Lung (tissue), 12 donors: ENCODE data around the gene ROMO1. TPM values are rescaled to one million over a fixed set of nuclear protein-coding genes. Genes with fewer than 3 reads are reported as not detected.

Source experiments
- ATAC-seq: fragments of 200-7000 bp; cut with Tn5 transposase; one replicate; pipeline ENCODE4 v1.9.1; 2020; ENCODE audit warnings: moderate number of reproducible peaks; ENCODE audit not compliant: insufficient read depth, low FRiP score
- DNase-seq, 3 donors: peaks; one replicate each; pipeline ENCODE4 v3.0.0-alpha.2; 2013 to 2017
- H3K27ac ChIP-seq, 2 donors: one replicate each; pipeline ENCODE4 v1.5.1; 2013; ENCODE audit warnings: mild to moderate bottlenecking in 2 of 2, moderate library complexity in 2 of 2, control low read depth in 1 of 2, inconsistent platforms in 1 of 2, low read depth in 1 of 2, low read length in 1 of 2
- H3K27me3 ChIP-seq, 3 donors: one replicate each; pipeline ENCODE4 v1.5.1; 2013; ENCODE audit warnings: low read length in 2 of 3; ENCODE audit not compliant: control insufficient read depth in 3 of 3, insufficient read depth in 3 of 3
- H3K36me3 ChIP-seq, 4 donors: one replicate each; pipeline ENCODE4 v1.5.1; 2013; ENCODE audit warnings: low read length in 4 of 4, mild to moderate bottlenecking in 1 of 4, moderate library complexity in 1 of 4; ENCODE audit not compliant: control insufficient read depth in 4 of 4, insufficient read depth in 4 of 4
- H3K4me1 ChIP-seq, 5 donors: one replicate each; pipeline ENCODE4 v1.5.1; 2013; ENCODE audit warnings: low read length in 5 of 5, mild to moderate bottlenecking in 2 of 5, moderate library complexity in 1 of 5; ENCODE audit not compliant: control insufficient read depth in 5 of 5, insufficient read depth in 5 of 5
- H3K4me3 ChIP-seq: one replicate; pipeline ENCODE4 v1.5.1; 2013; ENCODE audit warnings: mild to moderate bottlenecking, control low read depth, moderate library complexity
- H3K9ac ChIP-seq, 2 donors: one replicate each; pipeline ENCODE4 v1.5.1; 2013; ENCODE audit warnings: low read length in 2 of 2, control low read depth in 1 of 2; ENCODE audit not compliant: insufficient read depth in 1 of 2
- H3K9me3 ChIP-seq, 4 donors: one replicate each; pipeline ENCODE4 v1.5.1; 2013; ENCODE audit warnings: low read length in 3 of 4, mild to moderate bottlenecking in 1 of 4, moderate library complexity in 1 of 4; ENCODE audit not compliant: control insufficient read depth in 4 of 4, insufficient read depth in 3 of 4
- CTCF ChIP-seq: IDR thresholded peaks from 2 replicates; pipeline ENCODE4 v1.5.1; 2012; ENCODE audit warnings: mild to moderate bottlenecking; ENCODE audit errors: control extremely low read depth, extremely low read depth
- WGBS, 2 donors: extraction: QIAGEN DNeasy Blood & Tissue Kit; methylation state at CpG; one replicate each; pipeline ENCODE4 v1.1.7; 2013; 5-methylcytosine and 5-hydroxymethylcytosine counted together
- polyA plus RNA-seq, 2 donors: library from polyadenylated mRNA; stranded (reverse); fragments of 200-250 nt; gene quantifications; one replicate each; pipeline ENCODE4 v1.2.1, GENCODE V29; 2013
- total RNA-seq, 2 donors: library from RNA; depleted of rRNA in 1 of 2; stranded (reverse); fragments of >200 nt in 1 of 2; gene quantifications; one replicate each; pipeline ENCODE4 v1.2.1, GENCODE V29; 2014 to 2021
- donor health status: control.
- donor health status: control.
- donor health status: Bipolar disorder and iron deficiency.
- donor health status: healthy.
- donor health status: DM: yes; HTN: yes; CAD: no.

Gene ROMO1
- total and polyA plus RNA-seq, 4 donors: 98.6 to 501 (median 272) TPM

- Histone ChIP-seq H3K9ac (peak overlapping the region in 1 of 2 donors; percentile 40), H3K4me3 (no peak overlapping the region), H3K9me3 (no peaks in the 10 kb centered on the region), H3K27ac (no peak overlapping the region), H3K27me3 (no peaks in the 10 kb centered on the region), H3K36me3 (no peaks in the 10 kb centered on the region), H3K4me1 (peaks cover 6 to 32% (median 13%) of the 10 kb centered on the region in 5 donors)
- no peak for TF ChIP-seq CTCF
- ATAC-seq (no peak), DNase-seq (no peak)
- 28 to 47% methylated on average over 3 of the region's 3 CpGs for WGBS, 2 donors
Measured at GRCh38 chr20:35661908-35662307, 37.3 kb upstream of the ROMO1 start.

- Histone ChIP-seq H3K9ac (peak overlapping the region in 1 of 2 donors; percentile 84), H3K9me3 (no peaks in the 10 kb centered on the region), H3K27me3 (no peaks in the 10 kb centered on the region), H3K36me3 (no peaks in the 10 kb centered on the region), H3K4me3 (no peak overlapping the region), H3K27ac (no peak overlapping the region), H3K4me1 (peaks cover 5 to 26% (median 8%) of the 10 kb centered on the region in 5 donors)
- DNase-seq (no peak), ATAC-seq (no peak)
- no peak for TF ChIP-seq CTCF
- WGBS, 2 donors: 20 to 25% methylated on average over 2 of the region's 2 CpGs
Measured at GRCh38 chr20:35662551-35662950, 36.7 kb upstream of the ROMO1 start.

- TF ChIP-seq CTCF: no peak
- H3K27me3 ChIP-seq: no peaks in the 10 kb centered on the region
- 0% methylated on average over 28 of the region's 28 CpGs for WGBS, 2 donors
- DNase-seq (peak; percentile 61 to 67 (median 61)), ATAC-seq (peak; percentile 8)
- peak overlapping the region; percentile 84 to 100 for H3K9ac ChIP-seq
- H3K36me3 ChIP-seq: no peaks in the 10 kb centered on the region
- H3K4me3 ChIP-seq: peak overlapping the region; percentile 93
- peaks cover 3 to 25% (median 8%) of the 10 kb centered on the region in 5 donors for H3K4me1 ChIP-seq
- H3K27ac ChIP-seq: peak overlapping the region; percentile 94 to 99
- no peaks in the 10 kb centered on the region for H3K9me3 ChIP-seq
Measured at GRCh38 chr20:35663516-35664465, 35.4 kb upstream of the ROMO1 start.
